Measurements from ENCODE around the gene BCAS3. TPM values are rescaled to one million over a fixed set of nuclear protein-coding genes. Genes with fewer than 3 reads are reported as not detected.
A peak's percentile ranks its signal among the peaks of the same experiment; 100 is the strongest.

The BCAS3 gene
- total and polyA plus RNA-seq, 9 donors = 9.4 to 37.0 (median 21.6) TPM

GRCh38 chr17:61317779-61318178 is 640.1 kb downstream of the BCAS3 start:
- Histone ChIP-seq H3K36me3 (no peaks in the 10 kb centered on the region), H3K4me3 (no peak overlapping the region), H3K9me3 (no peaks in the 10 kb centered on the region), H3K4me1 (ENCODE audit: insufficient read depth) (peaks cover 22% of the 10 kb centered on the region), H3K27me3 (no peaks in the 10 kb centered on the region), H3K27ac (no peak overlapping the region)
- 97 to 99% (median 98%) methylated on average over 11 of the region's 11 CpGs for WGBS, 3 donors
- intact Hi-C loops (cut with DNase I) = loop anchor here in 1 of 4 donors (10.0 kb wide), 1 partner anchor 63 kb away; no protein-coding TSS in a partner anchor
- no peak for TF ChIP-seq POLR2A (IDR thresholded peaks at IDR 0.05)
- no peak for TF ChIP-seq CTCF (IDR thresholded peaks at IDR 0.05)
- TF ChIP-seq EP300 (IDR thresholded peaks at IDR 0.05) = no peak
- DNase-seq = no peak

- no peaks in the 10 kb centered on the region for H3K36me3 ChIP-seq
- no peaks in the 10 kb centered on the region for H3K9me3 ChIP-seq
- H3K4me1 ChIP-seq (ENCODE audit: insufficient read depth) = peaks cover 25% of the 10 kb centered on the region
- WGBS, 3 donors = 72 to 88% (median 80%) methylated on average over 5 of the region's 5 CpGs
- H3K4me3 ChIP-seq = no peak overlapping the region
- no peak for TF ChIP-seq POLR2A (IDR thresholded peaks at IDR 0.05)
- no peak for TF ChIP-seq CTCF (IDR thresholded peaks at IDR 0.05)
- no peak for TF ChIP-seq EP300 (IDR thresholded peaks at IDR 0.05)
- no peak for DNase-seq
- no peak overlapping the region for H3K27ac ChIP-seq
- no peaks in the 10 kb centered on the region for H3K27me3 ChIP-seq
- intact Hi-C loops (cut with DNase I) = loop anchor here in 1 of 4 donors (10.0 kb wide), 1 partner anchor 64 kb away; no protein-coding TSS in a partner anchor
Observed at GRCh38 chr17:61318684-61319098, 641.0 kb downstream of the BCAS3 start.

GRCh38 chr17:61321344-61321743 is 643.7 kb downstream of the BCAS3 start:
- intact Hi-C loops (cut with DNase I) = no loop called here
- TF ChIP-seq CTCF (IDR thresholded peaks at IDR 0.05) = no peak
- TF ChIP-seq EP300 (IDR thresholded peaks at IDR 0.05) = no peak
- TF ChIP-seq POLR2A (IDR thresholded peaks at IDR 0.05) = no peak
- no peaks in the 10 kb centered on the region for H3K9me3 ChIP-seq
- no peak overlapping the region for H3K4me3 ChIP-seq
- H3K27ac ChIP-seq = no peak overlapping the region
- WGBS, 3 donors = 85 to 89% (median 87%) methylated on average over 6 of the region's 6 CpGs
- H3K27me3 ChIP-seq = no peaks in the 10 kb centered on the region
- DNase-seq = no peak
- H3K36me3 ChIP-seq = no peaks in the 10 kb centered on the region
- peaks cover 14% of the 10 kb centered on the region for H3K4me1 ChIP-seq (ENCODE audit: insufficient read depth)

- no peaks in the 10 kb centered on the region for H3K36me3 ChIP-seq
- DNase-seq = peak in 1 of 5 donors; percentile 30
- peaks cover 14% of the 10 kb centered on the region for H3K4me1 ChIP-seq (ENCODE audit: insufficient read depth)
- H3K27me3 ChIP-seq = no peaks in the 10 kb centered on the region
- H3K4me3 ChIP-seq = no peak overlapping the region
- no peaks in the 10 kb centered on the region for H3K9me3 ChIP-seq
- 12 to 13% (median 12%) methylated on average over 4 of the region's 4 CpGs for WGBS, 3 donors
- intact Hi-C loops (cut with DNase I) = no loop called here
- TF ChIP-seq CTCF (IDR thresholded peaks at IDR 0.05) (peak in 2 of 3 donors; percentile 46 to 54), POLR2A (IDR thresholded peaks at IDR 0.05) (no peak)
- H3K27ac ChIP-seq = peak overlapping the region; percentile 27 to 55
Observed at GRCh38 chr17:61322325-61323002, 644.8 kb downstream of the BCAS3 start.

All from ovary (tissue), 9 donors.